GM19240 (cell line): ENCODE results near the gene MLX.
"Not testable (repeated sequence)": the region's sequence is repeated elsewhere in the genome, so short reads cannot be mapped to it uniquely, and the experiment has no call there.

Source experiments
- DNase-seq: peaks from one replicate; pipeline ENCODE4 v3.0.0; 2011; ENCODE audit warnings: low spot score; ENCODE audit not compliant: insufficient read length

Gene MLX

GRCh38 chr17:42618442-42619150 lies 51.7 kb downstream of the MLX start:
- DNase-seq, result peak; percentile 85

GRCh38 chr17:42621987-42622386 lies 55.1 kb downstream of the MLX start:
- DNase-seq, result not testable (repeated sequence)
